Lower lobe of right lung (tissue), 2 donors: ENCODE data around the gene MPP3. TPM values are rescaled to one million over a fixed set of nuclear protein-coding genes. Genes with fewer than 3 reads are reported as not detected.

Experiments used
- ATAC-seq, 2 donors: fragments of 200-7000 bp; cut with Tn5 transposase; one replicate each; pipeline ENCODE4 v1.9.1; 2020 to 2022; ENCODE audit warnings: mild to moderate bottlenecking in 2 of 2, moderate library complexity in 2 of 2
- DNase-seq: peaks from one replicate; pipeline ENCODE4 v3.0.0-alpha.2; 2020
- H3K27ac ChIP-seq: fragments of 200-600 bp; one replicate; pipeline ENCODE4 v1.8.0; 2022
- H3K27me3 ChIP-seq: fragments of 200-600 bp; one replicate; pipeline ENCODE4 v1.8.0; 2022; ENCODE audit warnings: low read depth
- H3K36me3 ChIP-seq: fragments of 200-600 bp; one replicate; pipeline ENCODE4 v1.8.0; 2022; ENCODE audit warnings: mild to moderate bottlenecking
- H3K4me1 ChIP-seq: fragments of 200-600 bp; one replicate; pipeline ENCODE4 v1.8.0; 2022
- H3K4me3 ChIP-seq: fragments of 200-600 bp; one replicate; pipeline ENCODE4 v1.8.0; 2022; ENCODE audit warnings: mild to moderate bottlenecking
- H3K9me3 ChIP-seq: fragments of 200-600 bp; one replicate; pipeline ENCODE4 v1.8.0; 2022
- intact Hi-C: fragments of 100-400 bp; cut with DNase I; formaldehyde crosslinking; loops from one replicate; pipeline ENCODE4 v1.11.0; 2022
- long read RNA-seq: library from polyadenylated mRNA; unstranded; transcript quantifications from one replicate; pipeline ENCODE4 v2.0.0, GENCODE V29; 2021
- total RNA-seq: library from RNA; stranded (reverse); fragmentation: NEBNext Ultra II Directional; extraction: Animal tissue kit (Norgen Biotek cat#: 25700); gene quantifications from one replicate; pipeline ENCODE4 v1.2.1, GENCODE V29; 2021
- TF ChIP-seq, protein P1 (sequence below): fragments of 200-600 bp; IDR thresholded peaks from one replicate; pipeline ENCODE4 v1.8.0; 2022; ENCODE audit warnings: antibody characterized with exemption, mild to moderate bottlenecking
- donor health status: DM: no; HTN: yes; CAD: no; lungs with severe emphysema.

MPP3 gene, protein sequence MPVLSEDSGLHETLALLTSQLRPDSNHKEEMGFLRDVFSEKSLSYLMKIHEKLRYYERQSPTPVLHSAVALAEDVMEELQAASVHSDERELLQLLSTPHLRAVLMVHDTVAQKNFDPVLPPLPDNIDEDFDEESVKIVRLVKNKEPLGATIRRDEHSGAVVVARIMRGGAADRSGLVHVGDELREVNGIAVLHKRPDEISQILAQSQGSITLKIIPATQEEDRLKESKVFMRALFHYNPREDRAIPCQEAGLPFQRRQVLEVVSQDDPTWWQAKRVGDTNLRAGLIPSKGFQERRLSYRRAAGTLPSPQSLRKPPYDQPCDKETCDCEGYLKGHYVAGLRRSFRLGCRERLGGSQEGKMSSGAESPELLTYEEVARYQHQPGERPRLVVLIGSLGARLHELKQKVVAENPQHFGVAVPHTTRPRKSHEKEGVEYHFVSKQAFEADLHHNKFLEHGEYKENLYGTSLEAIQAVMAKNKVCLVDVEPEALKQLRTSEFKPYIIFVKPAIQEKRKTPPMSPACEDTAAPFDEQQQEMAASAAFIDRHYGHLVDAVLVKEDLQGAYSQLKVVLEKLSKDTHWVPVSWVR
- total RNA-seq: 19.2 TPM
- long read RNA-seq, partial matches to known transcripts: 8 of 14 reads
- long read RNA-seq, other reads (novel, unspliced or antisense): 6 of 14 reads

DNA sequence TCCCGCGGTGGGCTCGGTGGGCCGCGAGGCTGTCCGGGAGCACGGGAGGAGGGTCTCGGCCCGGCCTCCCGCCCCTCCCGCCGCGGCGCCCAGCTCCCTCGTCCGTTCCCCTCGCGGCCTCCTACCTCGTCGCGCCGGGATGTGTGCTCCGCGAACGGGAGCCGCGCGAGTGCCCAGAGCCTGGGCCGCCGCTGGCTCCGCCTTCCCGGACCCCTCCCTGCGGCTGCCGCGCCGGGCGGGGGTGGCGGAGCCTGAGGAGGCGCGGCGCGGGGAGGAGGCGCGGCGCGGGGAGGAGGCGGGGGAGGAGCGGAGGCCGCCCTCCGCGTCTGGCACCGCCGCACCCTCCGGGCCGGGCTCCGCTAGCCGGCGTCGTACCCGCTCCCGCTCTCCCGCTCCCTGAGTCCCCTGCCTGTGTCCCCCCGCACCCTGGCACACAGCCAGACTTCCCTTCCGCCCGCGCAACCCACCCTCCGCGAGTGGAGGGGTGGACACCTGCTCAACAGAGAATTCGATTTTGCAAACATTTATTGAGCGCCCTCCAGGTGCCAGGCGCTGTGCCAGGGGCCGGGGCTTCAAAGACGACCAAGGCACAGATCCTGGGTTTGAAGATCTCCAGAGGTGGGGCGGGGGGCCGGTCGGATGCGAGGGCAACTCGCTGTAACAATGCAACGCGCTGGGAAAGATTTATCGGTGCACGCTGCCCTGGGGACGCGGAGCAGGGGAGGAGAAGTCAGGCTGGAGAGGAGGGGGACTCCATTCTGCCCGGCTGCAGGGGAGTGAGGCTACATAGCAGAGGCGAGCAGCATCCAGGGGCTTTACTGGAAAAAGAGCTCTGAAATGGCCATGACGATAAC is at the start of gene MPP3:
Gene MPP3, minus strand, starts transcription at position 171 of the 854 bp plus-strand sequence. CDS start 1,240 bp downstream, outside the sequence.
- DNase-seq: peak; percentile 78
- Histone ChIP-seq H3K9me3 (no peaks in the 10 kb centered on the region), H3K36me3 (peaks cover 11% of the 10 kb centered on the region), H3K4me3 (peak within 1 kb of the TSS; percentile 71), H3K27me3 (peaks cover 2% of the 10 kb centered on the region), H3K27ac (peak within 1 kb of the TSS; percentile 73), H3K4me1 (peaks cover 39% of the 10 kb centered on the region)
- ATAC-seq: peak; percentile 93 to 95
- intact Hi-C loops: no loop called here
- TF ChIP-seq, protein P1, sequence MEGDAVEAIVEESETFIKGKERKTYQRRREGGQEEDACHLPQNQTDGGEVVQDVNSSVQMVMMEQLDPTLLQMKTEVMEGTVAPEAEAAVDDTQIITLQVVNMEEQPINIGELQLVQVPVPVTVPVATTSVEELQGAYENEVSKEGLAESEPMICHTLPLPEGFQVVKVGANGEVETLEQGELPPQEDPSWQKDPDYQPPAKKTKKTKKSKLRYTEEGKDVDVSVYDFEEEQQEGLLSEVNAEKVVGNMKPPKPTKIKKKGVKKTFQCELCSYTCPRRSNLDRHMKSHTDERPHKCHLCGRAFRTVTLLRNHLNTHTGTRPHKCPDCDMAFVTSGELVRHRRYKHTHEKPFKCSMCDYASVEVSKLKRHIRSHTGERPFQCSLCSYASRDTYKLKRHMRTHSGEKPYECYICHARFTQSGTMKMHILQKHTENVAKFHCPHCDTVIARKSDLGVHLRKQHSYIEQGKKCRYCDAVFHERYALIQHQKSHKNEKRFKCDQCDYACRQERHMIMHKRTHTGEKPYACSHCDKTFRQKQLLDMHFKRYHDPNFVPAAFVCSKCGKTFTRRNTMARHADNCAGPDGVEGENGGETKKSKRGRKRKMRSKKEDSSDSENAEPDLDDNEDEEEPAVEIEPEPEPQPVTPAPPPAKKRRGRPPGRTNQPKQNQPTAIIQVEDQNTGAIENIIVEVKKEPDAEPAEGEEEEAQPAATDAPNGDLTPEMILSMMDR: no peak

DNA sequence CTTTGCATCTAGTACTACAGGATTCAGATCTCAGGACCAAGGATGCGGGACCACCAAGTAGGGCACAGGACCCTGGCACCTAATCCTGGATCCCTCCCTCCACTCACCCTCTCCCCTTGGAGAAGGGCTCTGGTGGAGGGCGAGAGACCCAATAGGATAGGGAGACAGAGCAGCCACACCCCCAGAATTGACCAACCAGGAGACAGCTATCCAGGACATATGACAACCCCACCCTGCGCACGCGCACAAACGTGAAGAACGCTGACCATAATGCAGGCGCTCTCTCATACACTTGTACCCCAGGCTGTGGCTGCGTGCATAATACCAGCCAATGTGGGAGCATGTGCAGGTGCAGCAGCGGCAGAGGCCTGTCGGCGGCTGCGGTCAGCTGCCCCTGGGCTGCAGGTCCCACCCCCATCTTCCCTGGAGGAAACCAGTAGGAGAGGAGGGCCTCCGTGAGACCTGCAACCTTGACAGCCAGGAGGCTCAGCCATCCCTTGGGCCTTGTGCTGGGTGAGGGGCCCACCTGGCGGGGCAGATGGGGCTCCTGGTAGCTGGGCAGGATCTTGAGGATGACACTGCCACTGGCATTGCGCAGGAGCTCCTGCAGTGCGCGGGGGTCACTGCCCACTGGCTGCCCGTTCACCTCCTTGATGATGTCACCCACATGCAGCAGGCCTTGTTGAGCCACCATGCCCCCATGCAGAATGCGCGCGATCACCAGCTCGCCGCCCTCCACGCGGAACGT is 49.0 kb upstream of the MPP3 start:
- Histone ChIP-seq H3K4me3 (no peak overlapping the region), H3K27ac (no peak overlapping the region), H3K36me3 (no peaks in the 10 kb centered on the region), H3K4me1 (peaks cover 7% of the 10 kb centered on the region), H3K9me3 (no peaks in the 10 kb centered on the region), H3K27me3 (no peaks in the 10 kb centered on the region)
- no peak for ATAC-seq
- TF ChIP-seq, protein P1: no peak
- intact Hi-C loops: no loop called here
- no peak for DNase-seq

DNA sequence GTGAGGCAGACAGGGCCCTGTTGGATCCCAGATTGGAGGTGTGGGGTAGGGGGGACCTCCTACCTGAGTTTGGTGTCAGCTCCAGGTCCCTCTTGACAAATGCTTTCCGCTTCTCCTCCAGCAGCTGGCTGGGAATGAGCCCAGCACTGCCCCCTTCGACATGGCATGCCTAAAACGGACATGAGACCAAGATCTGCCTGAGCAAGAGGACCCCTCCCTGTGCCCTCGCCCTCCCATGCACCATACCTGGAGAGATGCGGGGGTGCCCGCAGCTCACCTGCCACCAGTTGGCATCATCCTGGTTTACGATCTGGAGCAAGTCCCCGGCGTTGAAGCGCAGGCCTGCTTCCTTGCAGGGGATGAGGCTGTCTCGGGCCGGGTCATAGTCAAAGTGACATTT is 48.2 kb upstream of the MPP3 start:
- H3K36me3 ChIP-seq: no peaks in the 10 kb centered on the region
- no peak overlapping the region for H3K27ac ChIP-seq
- H3K27me3 ChIP-seq: no peaks in the 10 kb centered on the region
- ATAC-seq (no peak), DNase-seq (no peak)
- H3K9me3 ChIP-seq: no peaks in the 10 kb centered on the region
- H3K4me1 ChIP-seq: peaks cover 7% of the 10 kb centered on the region
- TF ChIP-seq, protein P1: no peak
- no peak overlapping the region for H3K4me3 ChIP-seq
- intact Hi-C loops: no loop called here

DNA sequence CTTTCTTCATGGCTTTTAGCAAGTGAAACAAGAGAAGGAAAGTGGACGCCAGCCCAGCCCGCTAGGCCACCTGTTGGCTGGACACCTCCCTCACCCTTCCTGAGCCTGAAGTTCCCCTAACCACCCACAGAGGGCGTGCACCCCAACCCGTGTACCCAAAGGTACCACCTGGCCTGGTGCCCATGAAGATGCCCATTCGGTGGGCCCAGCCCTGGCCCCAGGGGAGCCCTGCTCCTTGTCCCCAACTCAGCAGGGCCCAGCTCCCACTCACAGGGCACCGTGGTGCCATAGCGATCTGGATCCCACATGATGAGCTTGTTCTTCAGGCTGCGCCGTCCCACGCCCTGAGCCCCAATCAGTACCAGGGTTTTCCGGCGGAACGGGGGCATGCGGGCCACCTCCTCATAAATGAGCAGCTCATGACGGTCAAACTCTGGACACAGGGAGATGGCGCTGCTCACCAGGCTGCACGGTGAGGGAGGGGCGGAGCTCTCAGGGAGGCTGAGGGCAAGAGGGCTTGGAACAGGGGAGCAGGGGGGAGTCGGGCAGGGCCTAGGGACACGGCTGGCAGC is 47.6 kb upstream of the MPP3 start:
- ATAC-seq: peak; percentile 49
- H3K36me3 ChIP-seq: no peaks in the 10 kb centered on the region

More for the DNA sequence above, 47.6 kb upstream of the MPP3 start:
- no peak overlapping the region for H3K27ac ChIP-seq
- DNase-seq: peak; percentile 64
- no peaks in the 10 kb centered on the region for H3K27me3 ChIP-seq
- H3K9me3 ChIP-seq: no peaks in the 10 kb centered on the region
- TF ChIP-seq, protein P1: peak; percentile 63
- peaks cover 7% of the 10 kb centered on the region for H3K4me1 ChIP-seq
- no peak overlapping the region for H3K4me3 ChIP-seq
- intact Hi-C loops: no loop called here
